Activated CD4-positive, alpha-beta T cell treated with anti-CD3 and anti-CD28 coated beads for 36 hours (primary cell): ENCODE measurements around the gene OTOG. TPM values are rescaled to one million over a fixed set of nuclear protein-coding genes. Genes with fewer than 3 reads are reported as not detected.
A peak's percentile ranks its signal among the peaks of the same experiment; 100 is the strongest.

Experiments
- ATAC-seq: fragments of 200-7000 bp; cut with Tn5 transposase; one replicate; pipeline ENCODE4 v1.10.0; 2021; ENCODE audit warnings: mild to moderate bottlenecking, moderate library complexity
- CTCF ChIA-PET: fragments of 350-600 bp; sonication (Branson Sonifier 250); formaldehyde crosslinking; loops from one replicate; lab custom pipeline; 2021; ENCODE audit warnings: antibody characterized with exemption; lab: Charles Lee
- POLR2A ChIA-PET: fragments of 350-600 bp; sonication (Branson Sonifier 250); formaldehyde crosslinking; loops from one replicate; lab custom pipeline; 2021; ENCODE audit warnings: antibody characterized with exemption, inconsistent platforms; lab: Charles Lee
- DNase-seq: peaks from one replicate; pipeline ENCODE4 v3.0.0-alpha.2; 2020
- H3K27ac Mint-ChIP-seq: one replicate; pipeline ENCODE4 v1.8.0; 2021; ENCODE audit warnings: mixed read lengths
- H3K27me3 Mint-ChIP-seq: one replicate; pipeline ENCODE4 v1.8.0; 2021; ENCODE audit warnings: mixed read lengths
- H3K36me3 Mint-ChIP-seq: one replicate; pipeline ENCODE4 v1.8.0; 2021; ENCODE audit warnings: low read depth, mixed read lengths
- H3K4me1 Mint-ChIP-seq: one replicate; pipeline ENCODE4 v1.8.0; 2021; ENCODE audit warnings: mixed read lengths
- H3K4me3 Mint-ChIP-seq: one replicate; pipeline ENCODE4 v1.8.0; 2021; ENCODE audit warnings: mild to moderate bottlenecking, moderate library complexity, mixed read lengths
- H3K9me3 Mint-ChIP-seq: one replicate; pipeline ENCODE4 v1.8.0; 2021; ENCODE audit warnings: low read depth, mixed read lengths
- intact Hi-C, 2 experiments: fragments of 100-400 bp; cut with DNase I in 1 of 2; cut with micrococcal nuclease in 1 of 2; formaldehyde crosslinking; loops; one replicate each; pipeline versions ENCODE4 v1.14.2 to v1.15.1; 2022 to 2024; cut with DNase I, micrococcal nuclease
- total RNA-seq, 2 experiments: library from RNA; stranded (reverse); gene quantifications; one replicate each; pipeline ENCODE4 v1.2.3, GENCODE V29; 2021

Gene OTOG
- total RNA-seq, 2 experiments from 2014 or later, result not detected

DNA sequence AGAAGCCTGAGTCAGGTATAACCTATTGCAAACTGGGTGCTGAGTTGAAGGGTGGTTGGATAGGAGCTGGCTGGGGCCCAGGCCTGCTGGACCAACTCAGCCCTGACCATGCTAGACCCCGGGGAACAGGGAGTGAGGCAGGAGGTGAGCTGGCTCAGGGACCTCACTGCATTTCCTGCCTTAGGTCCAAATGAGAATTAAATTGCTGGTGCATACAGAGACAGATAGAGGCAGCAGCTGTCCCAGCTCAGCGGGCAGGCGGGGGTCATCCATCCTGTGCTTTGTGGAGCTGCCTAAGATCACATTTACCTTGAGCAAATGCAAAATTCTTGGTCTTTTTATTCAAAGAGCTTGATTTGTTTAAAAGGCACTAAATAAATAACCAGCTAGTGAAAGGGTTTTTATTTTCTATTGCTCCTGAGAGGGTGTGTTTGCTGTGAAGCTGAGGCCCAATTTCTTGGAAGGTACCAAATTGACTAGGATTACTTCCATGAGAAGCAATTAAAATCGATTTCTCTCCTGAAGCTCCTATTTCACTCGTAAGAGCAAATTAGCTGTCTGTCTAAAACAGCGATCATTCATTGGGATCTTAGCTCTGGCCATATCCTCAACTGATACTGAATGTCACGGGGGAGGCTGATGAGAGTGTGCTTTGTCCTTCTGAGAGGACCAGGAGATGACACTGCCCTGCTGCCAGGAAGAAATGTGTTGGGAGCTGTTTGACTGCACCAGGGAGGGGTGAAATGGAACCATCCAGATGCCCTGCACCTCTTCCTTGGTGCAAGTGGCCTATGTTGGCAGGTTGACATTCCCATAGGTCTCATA lies 27.8 kb upstream of the OTOG start:
- Mint-ChIP-seq H3K4me1 (no peaks in the 10 kb centered on the region), H3K9me3 (no peaks in the 10 kb centered on the region), H3K4me3 (no peak overlapping the region), H3K36me3 (no peaks in the 10 kb centered on the region), H3K27me3 (peaks cover 2% of the 10 kb centered on the region), H3K27ac (no peak overlapping the region)
- intact Hi-C loops, result no loop called here
- ChIA-PET CTCF (interaction anchor here (0.7 to 3.5 kb wide), 6 partner anchors 9 to 135 kb away, joined by 3 to 22 read pairs (median 3); no protein-coding TSS in a partner anchor), POLR2A (no interaction called here)
- DNase-seq (no peak), ATAC-seq (no peak)

GRCh38 chr11:17521106-17521900 lies 25.8 kb upstream of the OTOG start:
- H3K27ac Mint-ChIP-seq, result no peak overlapping the region
- no peak for DNase-seq
- peaks cover 2% of the 10 kb centered on the region for H3K27me3 Mint-ChIP-seq
- no peaks in the 10 kb centered on the region for H3K36me3 Mint-ChIP-seq
- ChIA-PET POLR2A (no interaction called here), CTCF (interaction anchor here (0.7 to 1.4 kb wide), 4 partner anchors 30 to 694 kb away, joined by 3 to 4 read pairs (median 3); no protein-coding TSS in a partner anchor)
- H3K4me3 Mint-ChIP-seq, result no peak overlapping the region
- no peaks in the 10 kb centered on the region for H3K9me3 Mint-ChIP-seq
- ATAC-seq, result no peak
- H3K4me1 Mint-ChIP-seq, result no peaks in the 10 kb centered on the region
- intact Hi-C loops, result no loop called here

DNA sequence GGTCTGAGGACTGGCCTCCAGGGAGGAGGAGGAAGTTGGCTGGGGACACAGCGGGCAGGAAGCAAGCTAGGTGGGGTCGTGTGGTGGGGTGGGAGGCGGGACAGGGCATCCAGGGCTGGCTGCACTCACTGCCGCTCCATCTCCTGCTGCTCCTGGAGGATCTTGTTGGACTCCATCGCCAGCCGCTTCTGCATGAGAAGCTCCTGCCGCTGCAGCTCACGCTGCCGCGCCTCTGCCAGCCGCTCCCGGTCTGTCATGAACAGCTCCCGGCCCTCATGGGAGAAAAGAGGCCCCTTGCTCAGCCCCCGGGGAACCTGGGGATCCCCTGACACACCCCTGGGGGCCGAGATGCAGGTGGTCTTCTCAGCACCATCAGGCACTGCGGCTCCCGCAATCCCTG lies 24.4 kb upstream of the OTOG start:
- intact Hi-C loops, result no loop called here
- Mint-ChIP-seq H3K9me3 (no peaks in the 10 kb centered on the region), H3K27me3 (no peaks in the 10 kb centered on the region), H3K27ac (no peak overlapping the region), H3K4me3 (no peak overlapping the region), H3K36me3 (no peaks in the 10 kb centered on the region), H3K4me1 (no peaks in the 10 kb centered on the region)
- no peak for ATAC-seq
- ChIA-PET POLR2A (no interaction called here), CTCF (no interaction called here)
- no peak for DNase-seq

GRCh38 chr11:17524221-17524620 lies 22.8 kb upstream of the OTOG start:
- CTCF ChIA-PET, result interaction anchor here (0.6 to 2.9 kb wide), 4 partner anchors 16 to 1169 kb away, joined by 3 to 13 read pairs (median 4); no protein-coding TSS in a partner anchor
- H3K9me3 Mint-ChIP-seq, result no peaks in the 10 kb centered on the region

DNA sequence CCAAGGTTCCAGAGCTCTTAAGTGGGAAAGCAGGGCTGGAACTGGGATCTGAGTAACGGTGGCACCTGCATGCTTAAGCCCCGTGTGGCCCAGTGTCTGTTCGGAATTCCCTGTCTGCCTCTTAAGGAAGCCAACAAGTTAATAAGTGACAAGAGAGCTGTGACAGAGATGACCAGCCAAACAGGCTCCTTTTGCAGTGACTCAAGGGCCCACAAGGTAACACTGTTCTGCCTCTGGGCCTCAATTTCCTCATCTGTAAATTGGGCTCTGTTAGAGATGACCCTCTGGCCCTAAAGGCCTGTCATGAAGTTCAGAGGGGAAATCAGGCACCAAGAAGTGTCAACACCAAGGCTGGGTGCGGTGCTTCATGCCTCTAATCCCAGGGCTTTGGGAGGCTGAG lies 21.5 kb upstream of the OTOG start:
- Mint-ChIP-seq H3K9me3 (no peaks in the 10 kb centered on the region), H3K27ac (no peak overlapping the region), H3K4me3 (no peak overlapping the region), H3K36me3 (no peaks in the 10 kb centered on the region), H3K27me3 (peaks cover 2% of the 10 kb centered on the region), H3K4me1 (no peaks in the 10 kb centered on the region)
- intact Hi-C loops, result loop anchor here in 1 of 2 experiments (5.0 kb wide), 1 partner anchor 143 kb away; no protein-coding TSS in a partner anchor
- ChIA-PET POLR2A (no interaction called here), CTCF (interaction anchor here (0.8 to 2.9 kb wide), 4 partner anchors 9 to 142 kb away, joined by 3 to 13 read pairs (median 4); no protein-coding TSS in a partner anchor)
- DNase-seq (no peak), ATAC-seq (no peak)

More at GRCh38 chr11:17524221-17524620, 22.8 kb upstream of the OTOG start:
- intact Hi-C loops, result no loop called here
- H3K27me3 Mint-ChIP-seq, result no peaks in the 10 kb centered on the region
- no peak overlapping the region for H3K27ac Mint-ChIP-seq
- DNase-seq (no peak), ATAC-seq (no peak)
- POLR2A ChIA-PET, result no interaction called here
- no peaks in the 10 kb centered on the region for H3K4me1 Mint-ChIP-seq
- H3K4me3 Mint-ChIP-seq, result no peak overlapping the region
- H3K36me3 Mint-ChIP-seq, result no peaks in the 10 kb centered on the region

DNA sequence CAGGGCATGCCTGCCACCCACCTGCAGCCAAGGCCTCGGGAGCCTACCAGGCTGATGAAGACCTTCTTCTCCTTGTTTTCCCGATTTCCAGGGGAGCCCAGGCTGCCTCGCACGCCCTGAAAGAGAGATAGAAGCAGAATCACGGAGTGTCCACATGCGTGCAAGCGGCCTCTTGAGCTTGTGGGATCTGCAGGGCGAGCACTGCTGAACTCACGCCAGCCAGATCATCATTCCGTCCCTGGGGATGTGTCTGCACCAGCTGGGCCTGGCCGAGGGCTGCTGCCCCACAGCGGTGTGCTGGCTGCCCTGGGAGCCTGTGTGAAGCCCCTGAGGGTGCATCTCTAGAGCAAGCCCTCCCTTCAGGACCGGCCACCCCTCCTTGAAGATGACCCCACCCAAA lies 20.7 kb upstream of the OTOG start:
- Mint-ChIP-seq H3K4me3 (no peak overlapping the region), H3K27me3 (peaks cover 2% of the 10 kb centered on the region), H3K9me3 (no peaks in the 10 kb centered on the region), H3K36me3 (no peaks in the 10 kb centered on the region), H3K27ac (no peak overlapping the region), H3K4me1 (no peaks in the 10 kb centered on the region)
- CTCF ChIA-PET, result interaction anchor here (0.7 to 2.9 kb wide), 4 partner anchors 10 to 143 kb away, joined by 3 to 13 read pairs (median 4); no protein-coding TSS in a partner anchor
- no peak for ATAC-seq
- POLR2A ChIA-PET, result no interaction called here
- intact Hi-C loops, result loop anchor here in 1 of 2 experiments (5.0 kb wide), 1 partner anchor 144 kb away; no protein-coding TSS in a partner anchor
- DNase-seq, result no peak

DNA sequence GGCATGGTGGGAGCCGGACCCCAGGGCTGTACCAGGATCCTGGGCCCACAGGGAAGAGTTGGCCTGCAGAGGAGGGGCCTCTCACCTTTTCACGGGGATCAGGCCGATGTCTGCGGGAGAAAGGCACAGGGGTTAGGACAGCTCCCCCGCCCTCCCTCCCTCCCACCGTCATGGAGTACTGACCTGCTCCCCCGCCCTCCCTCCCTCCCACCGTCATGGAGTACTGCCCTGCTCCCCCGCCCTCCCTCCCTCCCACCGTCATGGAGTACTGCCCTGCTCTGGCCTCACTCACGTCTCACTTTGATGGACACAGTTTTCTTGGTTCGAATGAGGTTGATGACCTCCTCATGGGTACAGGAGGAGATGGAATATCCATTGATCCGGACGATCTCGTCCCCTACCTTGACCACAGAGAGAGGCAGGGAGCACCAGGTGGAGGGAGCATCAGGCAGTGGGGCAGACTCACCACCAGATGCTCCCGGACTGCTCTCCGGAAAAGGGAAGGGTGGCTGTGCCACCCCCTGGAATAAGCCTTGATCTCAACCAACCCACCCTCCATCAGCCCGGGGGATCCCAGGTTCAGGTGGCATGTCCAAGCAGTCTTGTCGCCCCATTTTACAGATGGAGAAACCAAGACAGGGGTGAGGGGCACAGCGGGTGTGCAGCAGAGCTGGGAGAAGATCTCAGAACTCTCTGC lies 20.0 kb upstream of the OTOG start:
- POLR2A ChIA-PET, result no interaction called here
- no peak overlapping the region for H3K4me3 Mint-ChIP-seq
- intact Hi-C loops, result loop anchor here in 1 of 2 experiments (5.0 kb wide), 1 partner anchor 145 kb away; no protein-coding TSS in a partner anchor
- no peak for ATAC-seq
- CTCF ChIA-PET, result interaction anchor here (0.6 to 1.9 kb wide), 14 partner anchors 9 to 743 kb away, joined by 3 to 26 read pairs (median 4); partner anchors contain the start of gene KCNJ11
- peaks cover 2% of the 10 kb centered on the region for H3K27me3 Mint-ChIP-seq
- no peaks in the 10 kb centered on the region for H3K36me3 Mint-ChIP-seq
- H3K9me3 Mint-ChIP-seq, result no peaks in the 10 kb centered on the region
- no peaks in the 10 kb centered on the region for H3K4me1 Mint-ChIP-seq
- H3K27ac Mint-ChIP-seq, result no peak overlapping the region
- no peak for DNase-seq

DNA sequence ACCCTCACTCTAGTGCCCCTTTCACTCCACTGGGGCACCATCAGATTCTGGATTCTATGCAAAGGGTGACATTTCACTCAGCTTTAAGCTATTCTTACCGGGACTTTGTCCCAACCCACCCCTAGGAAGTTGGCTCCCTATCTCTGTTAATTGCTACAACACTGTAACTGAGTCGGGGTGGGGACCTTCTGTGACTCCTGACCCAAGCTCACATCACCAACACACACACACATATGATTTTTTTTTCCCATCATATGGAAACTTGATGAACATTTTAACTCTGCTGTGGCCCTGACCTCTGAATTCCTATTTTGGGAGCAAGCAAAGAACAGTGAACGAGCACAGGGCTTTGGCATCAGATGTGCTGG lies 19.4 kb upstream of the OTOG start:
- no peaks in the 10 kb centered on the region for H3K4me1 Mint-ChIP-seq
- intact Hi-C loops, result loop anchor here in 1 of 2 experiments (5.0 kb wide), 1 partner anchor 145 kb away; no protein-coding TSS in a partner anchor

DNA sequence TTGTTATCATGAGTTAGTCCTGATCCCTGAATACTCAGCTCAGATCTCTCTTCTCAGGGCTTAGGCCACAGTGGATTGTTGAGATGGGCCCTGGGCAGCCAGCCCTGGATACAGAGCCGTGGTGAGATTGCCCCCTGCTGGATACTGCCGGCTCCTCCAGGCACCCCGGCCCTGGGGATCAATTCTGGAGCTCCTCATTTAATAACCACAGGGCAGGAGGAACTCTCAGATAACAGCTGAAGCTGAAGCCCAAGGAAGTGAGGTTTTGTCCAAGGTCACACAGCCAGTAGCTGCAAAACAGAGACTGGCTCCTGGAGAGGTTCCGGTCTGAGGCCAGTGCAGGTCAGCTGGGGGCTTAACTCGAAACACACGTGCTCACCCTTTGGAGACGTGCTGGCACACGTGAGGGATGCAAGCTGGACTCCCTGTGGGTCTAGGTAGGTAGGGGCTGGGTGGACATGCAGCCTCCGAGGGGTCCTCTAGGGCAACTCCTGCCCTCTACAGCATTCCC lies 18.8 kb upstream of the OTOG start:
- peak; percentile 91 for ATAC-seq
- ChIA-PET CTCF (interaction anchor here (0.6 to 1.9 kb wide), 36 partner anchors 9 to 745 kb away, joined by 3 to 26 read pairs (median 4); partner anchors contain the start of genes KCNJ11 and USH1C), POLR2A (no interaction called here)
- intact Hi-C loops, result loop anchor here (1.0 to 5.0 kb wide), 4 partner anchors 139 to 298 kb away; no protein-coding TSS in a partner anchor
- no peaks in the 10 kb centered on the region for H3K4me1 Mint-ChIP-seq
- H3K9me3 Mint-ChIP-seq, result no peaks in the 10 kb centered on the region
- DNase-seq, result peak; percentile 76
- H3K4me3 Mint-ChIP-seq, result no peak overlapping the region
- no peak overlapping the region for H3K27ac Mint-ChIP-seq
- peaks cover 2% of the 10 kb centered on the region for H3K27me3 Mint-ChIP-seq
- H3K36me3 Mint-ChIP-seq, result no peaks in the 10 kb centered on the region

More for the DNA sequence above, 19.4 kb upstream of the OTOG start:
- Mint-ChIP-seq H3K9me3 (no peaks in the 10 kb centered on the region), H3K36me3 (no peaks in the 10 kb centered on the region), H3K4me3 (no peak overlapping the region), H3K27me3 (peaks cover 2% of the 10 kb centered on the region), H3K27ac (no peak overlapping the region)
- POLR2A ChIA-PET, result no interaction called here
- ATAC-seq (no peak), DNase-seq (no peak)
- CTCF ChIA-PET, result interaction anchor here (0.6 to 1.9 kb wide), 29 partner anchors 9 to 744 kb away, joined by 3 to 26 read pairs (median 4); partner anchors contain the start of gene KCNJ11
